GM19238 (cell line): ENCODE results near the gene TBC1D14.

Experiments used
- DNase-seq: peaks from one replicate; pipeline ENCODE4 v3.0.0; 2011; ENCODE audit warnings: low spot score; ENCODE audit not compliant: insufficient read length

The TBC1D14 gene

GRCh38 chr4:7040765-7041164 is 131.1 kb downstream of the TBC1D14 start:
- no peak for DNase-seq

GRCh38 chr4:7041246-7041645 is 131.6 kb downstream of the TBC1D14 start:
- no peak for DNase-seq

- DNase-seq: no peak
These were observed 132.3 kb downstream of the TBC1D14 start for GRCh38 chr4:7041801-7042502.

GRCh38 chr4:7042503-7043283 is 133.1 kb downstream of the TBC1D14 start:
- peak; percentile 99 for DNase-seq

GRCh38 chr4:7043284-7044136 is 133.9 kb downstream of the TBC1D14 start, which contains the start of gene TADA2B:
Gene TADA2B (plus strand): TSS chr4:7043372. CDS start chr4:7043580, 208 bp downstream.
- peak; percentile 82 for DNase-seq

- DNase-seq: no peak
These were observed 134.7 kb downstream of the TBC1D14 start for GRCh38 chr4:7044137-7044930.

GRCh38 chr4:7045553-7045952 is 135.9 kb downstream of the TBC1D14 start:
- no peak for DNase-seq

- DNase-seq: peak; percentile 44
These were observed 136.6 kb downstream of the TBC1D14 start for GRCh38 chr4:7045961-7046921.

- no peak for DNase-seq
These were observed 137.3 kb downstream of the TBC1D14 start for GRCh38 chr4:7046971-7047370.

GRCh38 chr4:7048642-7049041 is 139.0 kb downstream of the TBC1D14 start:
- no peak for DNase-seq

- DNase-seq: no peak
These were observed 139.7 kb downstream of the TBC1D14 start for GRCh38 chr4:7049295-7049694.

GRCh38 chr4:7049739-7050138 is 140.1 kb downstream of the TBC1D14 start:
- no peak for DNase-seq

- no peak for DNase-seq
These were observed 141.0 kb downstream of the TBC1D14 start for GRCh38 chr4:7050481-7051143.

GRCh38 chr4:7051144-7051495 is 141.5 kb downstream of the TBC1D14 start:
- DNase-seq: no peak

- DNase-seq: no peak
These were observed 142.3 kb downstream of the TBC1D14 start for GRCh38 chr4:7051905-7052304.

GRCh38 chr4:7052313-7052712 is 142.7 kb downstream of the TBC1D14 start:
- DNase-seq: no peak

GRCh38 chr4:7052923-7053715 is 143.5 kb downstream of the TBC1D14 start:
- DNase-seq: no peak

GRCh38 chr4:7054106-7054880 is 144.7 kb downstream of the TBC1D14 start:
- no peak for DNase-seq
